Measurements from ENCODE around the gene RTN4RL1. TPM values are rescaled to one million over a fixed set of nuclear protein-coding genes. Genes with fewer than 3 reads are reported as not detected.

The RTN4RL1 gene
- total and polyA plus RNA-seq, 9 of the 15 experiments (the other 6 are each of a cell fraction or from before 2014, with no cell fraction given): 0.04 to 0.06 (median 0.04) TPM; not detected in 5

- TF ChIP-seq FOXO4 (CRISPR knock-in tag; IDR thresholded peaks at IDR 0.05): no peak
- no peak for TF ChIP-seq ATF4 (CRISPR knock-in tag; IDR thresholded peaks at IDR 0.05)
- no peak for TF ChIP-seq ZSCAN29 (IDR thresholded peaks at IDR 0.05)
- TF ChIP-seq HDAC3 (IDR thresholded peaks at IDR 0.05; ENCODE audit: borderline replicate concordance, partially characterized antibody): no peak
- no peak for TF ChIP-seq E2F4 (CRISPR knock-in tag; IDR thresholded peaks at IDR 0.05; ENCODE audit: low read depth)
- no TSS peak for BruUV-seq (replicated peaks)
- Histone ChIP-seq H3K9me3 (replicated peaks; ENCODE audit: control insufficient read depth, insufficient read depth, low read depth, low read length) (no peaks in the 10 kb centered on the region), H3K4me1 (replicated peaks in 1 of 2; ENCODE audit: control insufficient read depth in 2 of 2, insufficient read depth in 2 of 2, low read length in 2 of 2) (peaks cover 8 to 27% of the 10 kb centered on the region in 2 experiments; a peak in 4 of 5 replicates), H3K27ac (ENCODE audit: extremely low read depth, low read depth, low read length) (no peak overlapping the region), H4K20me1 (replicated peaks; ENCODE audit: control insufficient read depth, insufficient read depth, low read length) (no peaks in the 10 kb centered on the region), H3K9me1 (ENCODE audit: control insufficient read depth, insufficient read depth, low read length) (no peaks in the 10 kb centered on the region), H3K79me2 (ENCODE audit: control insufficient read depth, insufficient read depth, low read length) (no peaks in the 10 kb centered on the region), H2AFZ (ENCODE audit: low read depth, low read length) (no peak overlapping the region), H3K36me3 (ENCODE audit: control insufficient read depth, insufficient read depth, low read length) (peaks cover 3% of the 10 kb centered on the region; the same call in 1 of the 3 replicates), H3K27me3 (ENCODE audit: control insufficient read depth in 2 of 2, insufficient read depth in 2 of 2, low read length in 2 of 2) (no peaks in the 10 kb centered on the region), H3K4me3 (peak overlapping the region; percentile 59), H3K4me2 (ENCODE audit: insufficient read depth, low read length) (no peak overlapping the region), H3K9ac (ENCODE audit: insufficient read depth in 1 of 2, low read depth in 2 of 2, low read length in 2 of 2) (peak overlapping the region in 1 of 2 experiments; percentile 89; a peak in 1 of 4 replicates)
- DNase-seq (ENCODE audit: extremely low read depth in 1 of 4, low spot score in 3 of 4): peak in 1 of 4 experiments; percentile 22
- intact Hi-C loops (cut with micrococcal nuclease): loop anchor here (5.0 kb wide), 1 partner anchor 142 kb away; no protein-coding TSS in a partner anchor
- ATAC-seq: no peak
- WGBS (ENCODE audit: insufficient coverage, low coverage, missing lambda C conversion rate): 11% methylated on average over 9 of the region's 9 CpGs
- POLR2A ChIA-PET: interaction anchor here (0.7 kb wide), 1 partner anchor 143 kb away, joined by 3 read pairs; no protein-coding TSS in a partner anchor
- in situ Hi-C loops (cut with MboI): no loop called here
- CTCF ChIA-PET (ENCODE audit: low intra/inter-chr PET ratio): no interaction called here
- no peak for FAIRE-seq
These were observed 23.7 kb upstream of the RTN4RL1 start for GRCh38 chr17:2048805-2049204.
